CD14-positive monocyte (primary cell): ENCODE data around the gene TRPV5. TPM values are rescaled to one million over a fixed set of nuclear protein-coding genes. Genes with fewer than 3 reads are reported as not detected.

Experiments used
- DNase-seq, 3 donors: peaks; one replicate each; pipeline ENCODE4 v3.0.0-alpha.2; 2011 to 2022
- H2AFZ ChIP-seq: 2 replicates; pipeline ENCODE4 v1.6.0; 2012; ENCODE audit warnings: mild to moderate bottlenecking, low read depth, low read length, inconsistent platforms; ENCODE audit not compliant: insufficient read depth, poor library complexity, severe bottlenecking
- H3K27ac ChIP-seq, 2 donors: 1 replicate in 1 of 2; 2 replicates in 1 of 2; pipeline ENCODE4 v1.5.1; 2012 to 2013; ENCODE audit warnings: low read length in 2 of 2, control low read depth in 1 of 2, inconsistent platforms in 1 of 2, low read depth in 1 of 2, mild to moderate bottlenecking in 1 of 2
- H3K27me3 ChIP-seq, 2 donors: one replicate each; pipeline versions ENCODE4 v1.6.0 to v1.6.1; 2011 to 2013; ENCODE audit warnings: low read length in 2 of 2; ENCODE audit not compliant: control insufficient read depth in 2 of 2, insufficient read depth in 2 of 2
- H3K36me3 ChIP-seq, 2 donors: replicated peaks in 1 of 2; 1 replicate in 1 of 2; 2 replicates in 1 of 2; pipeline versions ENCODE4 v1.5.1 to v1.6.1; 2012 to 2013; ENCODE audit warnings: low read length in 2 of 2, control low read depth in 1 of 2, inconsistent platforms in 1 of 2, mild to moderate bottlenecking in 1 of 2; ENCODE audit not compliant: insufficient read depth in 2 of 2, control insufficient read depth in 1 of 2
- H3K4me1 ChIP-seq, 2 donors: 1 replicate in 1 of 2; 2 replicates in 1 of 2; pipeline versions ENCODE4 v1.5.1 to v1.6.1; 2012 to 2013; ENCODE audit warnings: low read length in 2 of 2, control low read depth in 1 of 2, inconsistent platforms in 1 of 2, mild to moderate bottlenecking in 1 of 2, moderate library complexity in 1 of 2; ENCODE audit not compliant: insufficient read depth in 2 of 2, control insufficient read depth in 1 of 2
- H3K4me2 ChIP-seq: replicated peaks from 2 replicates; pipeline ENCODE3; 2012; ENCODE audit warnings: low read length, moderate library complexity, mild to moderate bottlenecking; ENCODE audit not compliant: poor library complexity, severe bottlenecking; ENCODE audit errors: extremely low read depth
- H3K4me3 ChIP-seq, 3 experiments: fragments of 200-600 bp in 1 of 3; sonication (generic) in 1 of 3; replicated peaks in 1 of 3; 1 replicate in 2 of 3; 2 replicates in 1 of 3; pipeline ENCODE4 v1.5.1; 2011 to 2013; ENCODE audit warnings: low read length in 3 of 3, mild to moderate bottlenecking in 3 of 3, control low read depth in 2 of 3, low read depth in 2 of 3, inconsistent platforms in 1 of 3, moderate library complexity in 1 of 3
- H3K79me2 ChIP-seq: 2 replicates; pipeline ENCODE4 v1.6.0; 2012; ENCODE audit warnings: mild to moderate bottlenecking, control low read depth, inconsistent platforms, low read length, moderate library complexity; ENCODE audit not compliant: insufficient read depth
- H3K9ac ChIP-seq: 2 replicates; pipeline ENCODE4 v1.6.0; 2017; ENCODE audit warnings: low read length, mild to moderate bottlenecking; ENCODE audit not compliant: insufficient read depth, poor library complexity, severe bottlenecking
- H3K9me3 ChIP-seq, 2 donors: replicated peaks in 1 of 2; 1 replicate in 1 of 2; 2 replicates in 1 of 2; pipeline versions ENCODE4 v1.5.1 to v1.6.1; 2012 to 2013; ENCODE audit warnings: low read length in 2 of 2, control low read depth in 1 of 2; ENCODE audit not compliant: control insufficient read depth in 1 of 2, insufficient read depth in 1 of 2
- H4K20me1 ChIP-seq: 2 replicates; pipeline ENCODE4 v1.6.0; 2012; ENCODE audit warnings: mild to moderate bottlenecking, low read length, control low read depth, moderate library complexity; ENCODE audit not compliant: insufficient read depth
- H3K27ac Mint-ChIP-seq, 7 donors: one replicate each; pipeline ENCODE4 v1.8.0; 2020; ENCODE audit warnings: mild to moderate bottlenecking in 7 of 7, mixed read lengths in 7 of 7, moderate library complexity in 6 of 7, inconsistent platforms in 2 of 7
- H3K27me3 Mint-ChIP-seq, 3 donors: one replicate each; pipeline ENCODE4 v1.8.0; 2021 to 2022; ENCODE audit warnings: low read depth in 3 of 3, mild to moderate bottlenecking in 3 of 3, mixed read lengths in 3 of 3, moderate library complexity in 3 of 3, inconsistent platforms in 1 of 3
- H3K36me3 Mint-ChIP-seq, 2 donors: one replicate each; pipeline ENCODE4 v1.8.0; 2020; ENCODE audit warnings: mixed read lengths in 2 of 2, inconsistent platforms in 1 of 2, mild to moderate bottlenecking in 1 of 2
- H3K4me1 Mint-ChIP-seq: one replicate; pipeline ENCODE4 v1.8.0; 2020; ENCODE audit warnings: mild to moderate bottlenecking, mixed read lengths
- H3K4me3 Mint-ChIP-seq, 2 donors: one replicate each; pipeline ENCODE4 v1.8.0; 2020; ENCODE audit warnings: mild to moderate bottlenecking in 2 of 2, mixed read lengths in 2 of 2, moderate library complexity in 1 of 2
- H3K9me3 Mint-ChIP-seq, 7 donors: one replicate each; pipeline ENCODE4 v1.8.0; 2020 to 2022; ENCODE audit warnings: mixed read lengths in 7 of 7, mild to moderate bottlenecking in 6 of 7, moderate library complexity in 6 of 7, inconsistent platforms in 2 of 7
- WGBS: methylation state at CpG from one replicate; pipeline ENCODE4 v1.1.5; 2013; ENCODE audit warnings: missing lambda C conversion rate; ENCODE audit not compliant: insufficient coverage; 5-methylcytosine and 5-hydroxymethylcytosine counted together
- intact Hi-C, 2 donors: fragments of 100-400 bp; cut with micrococcal nuclease; formaldehyde crosslinking; loops; one replicate each; pipeline versions ENCODE4 v1.15.0 to v1.15.1; 2023
- polyA plus RNA-seq, 3 donors: library from polyadenylated mRNA; depleted of rRNA in 1 of 3; unstranded in 2 of 3; stranded (reverse) in 1 of 3; fragments of 300-500 nt in 2 of 3; fragments of >200 nt in 1 of 3; fragmentation: Illumina TruSeq in 2 of 3; gene quantifications; 1 replicate in 2 of 3; 2 replicates in 1 of 3; pipeline ENCODE4 v1.2.3, GENCODE V29; 2012 to 2021
- TF ChIP-seq, protein P1 (sequence below): fragments of 200-600 bp; IDR thresholded peaks from one replicate; pipeline ENCODE4 v1.8.0; 2022; ENCODE audit warnings: antibody characterized with exemption, mild to moderate bottlenecking

Gene TRPV5
- polyA plus RNA-seq, 3 donors, result not detected

DNA sequence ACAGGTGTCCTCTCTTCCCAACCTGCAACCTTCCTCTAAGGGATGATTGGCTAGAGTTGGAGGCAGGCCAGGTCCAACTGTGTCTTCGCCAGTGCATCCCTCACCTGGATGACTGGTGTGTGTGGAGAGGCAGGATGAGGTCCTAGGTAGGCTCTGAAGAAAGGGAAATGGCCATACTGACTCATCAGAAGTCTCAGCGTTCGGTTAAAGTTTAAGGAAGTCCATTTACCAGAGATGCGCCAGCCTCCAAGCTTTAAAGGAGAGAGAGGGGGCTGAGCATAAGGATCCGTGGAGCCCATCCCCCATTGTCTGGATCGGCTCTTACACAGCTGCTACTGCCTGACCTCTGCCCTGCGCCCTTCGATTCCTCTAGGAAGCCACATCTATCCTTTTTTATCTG, 24.2 kb upstream of the TRPV5 start:
- no peak overlapping the region for H3K9ac ChIP-seq
- 26% methylated on average over 3 of the region's 8 CpGs for WGBS
- H3K27ac Mint-ChIP-seq, result no peak overlapping the region
- no peak overlapping the region for H2AFZ ChIP-seq
- no peaks in the 10 kb centered on the region for H3K36me3 ChIP-seq
- no peaks in the 10 kb centered on the region for H3K27me3 ChIP-seq
- no peak overlapping the region for H3K4me2 ChIP-seq
- TF ChIP-seq, protein P1, sequence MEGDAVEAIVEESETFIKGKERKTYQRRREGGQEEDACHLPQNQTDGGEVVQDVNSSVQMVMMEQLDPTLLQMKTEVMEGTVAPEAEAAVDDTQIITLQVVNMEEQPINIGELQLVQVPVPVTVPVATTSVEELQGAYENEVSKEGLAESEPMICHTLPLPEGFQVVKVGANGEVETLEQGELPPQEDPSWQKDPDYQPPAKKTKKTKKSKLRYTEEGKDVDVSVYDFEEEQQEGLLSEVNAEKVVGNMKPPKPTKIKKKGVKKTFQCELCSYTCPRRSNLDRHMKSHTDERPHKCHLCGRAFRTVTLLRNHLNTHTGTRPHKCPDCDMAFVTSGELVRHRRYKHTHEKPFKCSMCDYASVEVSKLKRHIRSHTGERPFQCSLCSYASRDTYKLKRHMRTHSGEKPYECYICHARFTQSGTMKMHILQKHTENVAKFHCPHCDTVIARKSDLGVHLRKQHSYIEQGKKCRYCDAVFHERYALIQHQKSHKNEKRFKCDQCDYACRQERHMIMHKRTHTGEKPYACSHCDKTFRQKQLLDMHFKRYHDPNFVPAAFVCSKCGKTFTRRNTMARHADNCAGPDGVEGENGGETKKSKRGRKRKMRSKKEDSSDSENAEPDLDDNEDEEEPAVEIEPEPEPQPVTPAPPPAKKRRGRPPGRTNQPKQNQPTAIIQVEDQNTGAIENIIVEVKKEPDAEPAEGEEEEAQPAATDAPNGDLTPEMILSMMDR, result no peak
- H3K9me3 ChIP-seq, result peaks cover 22 to 24% of the 10 kb centered on the region in 2 donors
- no peak overlapping the region for H3K4me3 ChIP-seq
- no peak overlapping the region for H3K27ac ChIP-seq
- no peaks in the 10 kb centered on the region for H4K20me1 ChIP-seq
- H3K4me1 Mint-ChIP-seq, result peaks cover 2% of the 10 kb centered on the region
- intact Hi-C loops, result no loop called here
- H3K79me2 ChIP-seq, result no peaks in the 10 kb centered on the region
- H3K27me3 Mint-ChIP-seq, result peaks cover 8 to 12% (median 11%) of the 10 kb centered on the region in 3 donors
- no peaks in the 10 kb centered on the region for H3K4me1 ChIP-seq
- no peak overlapping the region for H3K4me3 Mint-ChIP-seq
- DNase-seq, result peak in 2 of 3 donors; percentile 2 to 20
- no peaks in the 10 kb centered on the region for H3K36me3 Mint-ChIP-seq
- peaks cover 22 to 35% (median 30%) of the 10 kb centered on the region in 7 donors for H3K9me3 Mint-ChIP-seq

DNA sequence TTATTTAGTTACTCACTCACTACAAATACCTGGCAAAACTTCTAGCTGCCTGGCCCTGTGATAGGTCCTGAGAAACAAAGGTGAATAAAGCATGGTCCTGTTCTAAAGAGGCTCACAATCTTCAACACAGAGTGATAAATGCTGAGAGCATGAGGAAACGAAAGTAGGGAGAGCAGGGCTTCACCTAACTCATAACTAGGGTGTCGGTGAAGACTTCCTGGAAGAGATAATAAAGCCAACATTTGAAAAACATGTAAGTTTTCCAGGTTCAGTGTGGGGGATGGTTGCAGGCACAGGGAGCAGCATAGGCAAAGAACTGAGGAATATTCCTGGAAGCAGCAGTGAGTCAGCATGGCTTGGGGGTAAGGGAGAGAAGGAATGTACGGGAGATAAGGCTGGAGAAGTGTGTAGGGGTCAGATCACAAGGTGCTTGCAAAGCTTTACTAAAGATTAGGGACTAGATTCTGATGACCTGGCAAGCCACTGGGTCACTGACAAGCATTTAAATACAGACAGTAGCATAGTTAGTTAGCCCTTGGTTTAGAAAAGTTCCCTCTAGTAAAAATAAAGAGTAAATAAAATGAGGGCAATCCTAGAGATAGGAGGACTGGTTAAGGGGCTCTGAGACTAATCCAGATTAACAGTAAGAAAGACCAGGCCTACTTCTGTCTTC, 23.5 kb upstream of the TRPV5 start:
- no peak for DNase-seq
- H3K4me2 ChIP-seq, result no peak overlapping the region
- TF ChIP-seq, protein P1, result no peak
- intact Hi-C loops, result no loop called here
- H2AFZ ChIP-seq, result no peak overlapping the region
- Mint-ChIP-seq H3K36me3 (no peaks in the 10 kb centered on the region), H3K27ac (no peak overlapping the region), H3K4me1 (no peaks in the 10 kb centered on the region), H3K27me3 (peaks cover 10 to 12% (median 11%) of the 10 kb centered on the region in 3 donors), H3K9me3 (peaks cover 22 to 35% (median 30%) of the 10 kb centered on the region in 7 donors), H3K4me3 (no peak overlapping the region)
- H3K4me1 ChIP-seq, result no peaks in the 10 kb centered on the region
- peaks cover 22 to 24% of the 10 kb centered on the region in 2 donors for H3K9me3 ChIP-seq
- no peak overlapping the region for H3K9ac ChIP-seq
- H4K20me1 ChIP-seq, result no peaks in the 10 kb centered on the region
- H3K4me3 ChIP-seq, result no peak overlapping the region
- no peak overlapping the region for H3K27ac ChIP-seq
- H3K36me3 ChIP-seq, result no peaks in the 10 kb centered on the region
- no peaks in the 10 kb centered on the region for H3K79me2 ChIP-seq
- WGBS, result 82% methylated on average over 2 of the region's 3 CpGs
- H3K27me3 ChIP-seq, result no peaks in the 10 kb centered on the region
